HAP-1 (cell line): ENCODE measurements around the gene SEMA3G.

Experiments used
- DNase-seq, 2 experiments: peaks; one replicate each; pipeline ENCODE4 v3.0.0-alpha.2; 2016 to 2020; ENCODE audit warnings: low spot score in 2 of 2
- H3K27me3 ChIP-seq: fragments of 250-450 bp; sonication (Bioruptor Pico); 2 replicates; pipeline ENCODE4 v1.5.1; 2020; ENCODE audit warnings: low read depth, mild to moderate bottlenecking, moderate library complexity
- H3K36me3 ChIP-seq: fragments of 250-450 bp; sonication (Bioruptor Pico); replicated peaks from 2 replicates; pipeline ENCODE4 v1.5.1; 2020; ENCODE audit warnings: mild to moderate bottlenecking
- H3K4me1 ChIP-seq: fragments of 250-450 bp; sonication (Bioruptor Pico); 2 replicates; pipeline ENCODE4 v1.5.1; 2020; ENCODE audit warnings: mild to moderate bottlenecking
- H3K4me3 ChIP-seq: fragments of 250-450 bp; sonication (Bioruptor Pico); 2 replicates; pipeline ENCODE4 v1.5.1; 2020; ENCODE audit warnings: mild to moderate bottlenecking, moderate library complexity
- H3K9me3 ChIP-seq: fragments of 250-450 bp; sonication (Bioruptor Pico); 2 replicates; pipeline ENCODE4 v1.5.1; 2020; ENCODE audit warnings: mild to moderate bottlenecking, moderate library complexity
- in situ Hi-C: fragments of 300-500 bp; cut with MboI; formaldehyde crosslinking; loops from 3 replicates; pipeline ENCODE4 v1.14.3; 2020; ENCODE audit warnings: low sequenced_read_pairs, inconsistent platforms, mixed read lengths

SEMA3G gene

DNA sequence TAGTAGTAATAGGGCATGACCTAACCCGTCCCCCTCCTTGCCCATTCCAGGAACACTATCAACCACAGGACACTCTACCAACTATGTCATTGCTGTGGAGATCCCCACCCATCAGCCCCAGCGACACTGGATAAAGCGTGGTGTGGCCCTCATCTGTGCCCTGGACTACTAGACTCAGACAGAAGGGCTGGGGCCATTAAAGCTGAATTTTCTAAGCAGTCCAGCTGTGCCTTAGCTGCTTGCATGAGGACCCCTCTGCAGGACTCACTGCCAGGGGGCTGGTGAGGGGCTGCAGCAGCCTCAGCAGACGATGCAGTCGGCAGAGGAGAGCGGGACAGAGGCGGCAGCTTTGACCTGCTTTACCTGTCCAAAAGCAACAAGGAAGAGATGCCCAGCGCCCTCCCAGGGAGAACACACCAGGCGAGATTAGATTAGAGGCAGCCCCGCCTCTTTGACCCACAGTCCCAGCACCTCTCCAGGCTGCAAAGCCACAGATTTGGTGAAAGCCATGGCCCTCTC lies 44.6 kb downstream of the SEMA3G start:
- DNase-seq, result no peak
- Histone ChIP-seq H3K36me3 (peaks cover 45% of the 10 kb centered on the region), H3K27me3 (no peaks in the 10 kb centered on the region), H3K4me1 (no peaks in the 10 kb centered on the region), H3K4me3 (no peak overlapping the region), H3K9me3 (no peaks in the 10 kb centered on the region)
- in situ Hi-C loops, result no loop called here

DNA sequence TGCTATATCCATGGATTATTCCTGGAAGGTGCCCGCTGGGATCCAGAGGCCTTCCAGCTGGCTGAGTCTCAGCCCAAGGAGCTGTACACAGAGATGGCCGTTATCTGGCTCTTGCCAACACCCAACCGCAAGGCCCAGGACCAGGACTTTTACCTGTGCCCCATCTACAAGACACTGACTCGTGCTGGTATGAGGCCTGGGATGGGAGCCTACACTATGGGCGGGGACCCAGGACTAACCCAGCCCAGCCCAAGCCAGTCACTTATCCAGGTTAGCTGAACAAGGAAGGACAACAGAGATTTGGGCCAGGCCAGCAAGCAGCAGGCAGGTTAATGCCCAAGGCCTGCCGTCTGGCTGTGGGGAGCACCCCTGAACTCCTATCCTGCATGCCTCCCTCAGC lies 45.3 kb downstream of the SEMA3G start:
- H3K36me3 ChIP-seq, result peaks cover 39% of the 10 kb centered on the region
- DNase-seq, result no peak
- H3K9me3 ChIP-seq, result no peaks in the 10 kb centered on the region
- no peak overlapping the region for H3K4me3 ChIP-seq
- no peaks in the 10 kb centered on the region for H3K4me1 ChIP-seq
- no peaks in the 10 kb centered on the region for H3K27me3 ChIP-seq
- in situ Hi-C loops, result no loop called here

DNA sequence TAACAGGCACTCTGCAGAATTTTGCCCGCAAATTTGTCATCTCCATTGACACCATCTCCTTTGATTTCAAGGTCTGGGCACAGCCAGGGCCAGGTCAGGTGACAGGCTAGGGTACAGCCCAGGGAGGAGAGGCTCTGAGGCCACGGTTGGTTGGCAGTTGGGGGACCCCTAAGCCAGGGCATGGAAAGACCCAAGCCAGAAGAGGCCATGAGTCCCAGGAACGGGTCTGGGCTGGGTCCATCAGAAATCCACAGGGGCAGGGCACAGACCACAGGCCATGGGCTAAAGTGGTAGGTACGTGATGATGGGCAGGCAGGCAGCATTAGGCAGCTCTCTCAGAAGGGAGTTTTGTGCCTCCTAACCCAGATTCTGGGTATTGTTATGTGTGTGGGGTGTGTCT lies 45.8 kb downstream of the SEMA3G start:
- in situ Hi-C loops, result no loop called here
- DNase-seq, result no peak
- H3K4me3 ChIP-seq, result no peak overlapping the region
- H3K27me3 ChIP-seq, result no peaks in the 10 kb centered on the region
- no peaks in the 10 kb centered on the region for H3K9me3 ChIP-seq
- H3K4me1 ChIP-seq, result no peaks in the 10 kb centered on the region
- peaks cover 34% of the 10 kb centered on the region for H3K36me3 ChIP-seq

DNA sequence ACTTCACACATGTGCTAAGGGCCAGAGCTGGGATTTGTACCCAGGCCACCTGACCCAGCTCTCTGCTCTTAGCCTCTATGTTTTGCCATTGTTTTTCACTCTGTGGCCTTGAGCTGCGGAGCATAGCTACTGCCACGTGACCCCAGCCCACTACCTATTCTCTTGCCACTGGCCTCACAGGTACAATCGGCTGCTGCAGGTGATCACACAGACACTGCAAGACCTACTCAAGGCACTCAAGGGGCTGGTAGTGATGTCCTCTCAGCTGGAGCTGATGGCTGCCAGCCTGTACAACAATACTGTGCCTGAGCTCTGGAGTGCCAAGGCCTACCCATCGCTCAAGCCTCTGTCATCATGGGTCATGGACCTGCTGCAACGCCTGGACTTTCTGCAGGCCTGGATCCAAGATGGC lies 46.2 kb downstream of the SEMA3G start:
- Histone ChIP-seq H3K36me3 (peaks cover 30% of the 10 kb centered on the region), H3K4me3 (no peak overlapping the region), H3K27me3 (no peaks in the 10 kb centered on the region), H3K9me3 (no peaks in the 10 kb centered on the region), H3K4me1 (no peaks in the 10 kb centered on the region)
- in situ Hi-C loops, result no loop called here
- DNase-seq, result no peak

DNA sequence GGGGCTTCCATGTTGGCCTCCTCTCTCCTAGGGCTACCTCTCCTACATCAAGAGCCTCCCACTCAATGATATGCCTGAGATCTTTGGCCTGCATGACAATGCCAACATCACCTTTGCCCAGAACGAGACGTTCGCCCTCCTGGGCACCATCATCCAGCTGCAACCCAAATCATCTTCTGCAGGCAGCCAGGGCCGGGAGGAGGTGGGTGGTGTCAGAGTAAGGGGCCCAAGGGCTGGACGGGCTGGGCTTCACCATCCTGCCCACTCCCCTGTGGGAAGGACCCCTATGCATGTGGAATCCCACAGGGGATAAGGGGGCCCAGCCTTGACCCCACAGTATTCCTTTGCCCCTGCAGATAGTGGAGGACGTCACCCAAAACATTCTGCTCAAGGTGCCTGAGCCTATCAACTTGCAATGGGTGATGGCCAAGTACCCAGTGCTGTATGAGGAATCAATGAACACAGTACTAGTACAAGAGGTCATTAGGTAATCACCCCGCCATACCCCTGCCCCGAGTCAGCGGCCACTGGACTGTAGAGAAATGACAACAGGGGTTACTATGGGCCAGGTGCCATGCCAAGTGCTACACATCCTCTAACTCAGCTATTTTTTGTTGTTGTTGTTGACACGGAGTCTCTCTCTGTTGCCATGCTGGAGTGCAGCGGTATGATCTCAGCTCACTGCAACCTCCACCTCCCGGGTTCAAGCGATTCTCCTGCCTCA lies 47.1 kb downstream of the SEMA3G start:
- Histone ChIP-seq H3K27me3 (no peaks in the 10 kb centered on the region), H3K4me3 (no peak overlapping the region), H3K9me3 (no peaks in the 10 kb centered on the region), H3K36me3 (peaks cover 21% of the 10 kb centered on the region), H3K4me1 (no peaks in the 10 kb centered on the region)
- no peak for DNase-seq
- in situ Hi-C loops, result no loop called here

DNA sequence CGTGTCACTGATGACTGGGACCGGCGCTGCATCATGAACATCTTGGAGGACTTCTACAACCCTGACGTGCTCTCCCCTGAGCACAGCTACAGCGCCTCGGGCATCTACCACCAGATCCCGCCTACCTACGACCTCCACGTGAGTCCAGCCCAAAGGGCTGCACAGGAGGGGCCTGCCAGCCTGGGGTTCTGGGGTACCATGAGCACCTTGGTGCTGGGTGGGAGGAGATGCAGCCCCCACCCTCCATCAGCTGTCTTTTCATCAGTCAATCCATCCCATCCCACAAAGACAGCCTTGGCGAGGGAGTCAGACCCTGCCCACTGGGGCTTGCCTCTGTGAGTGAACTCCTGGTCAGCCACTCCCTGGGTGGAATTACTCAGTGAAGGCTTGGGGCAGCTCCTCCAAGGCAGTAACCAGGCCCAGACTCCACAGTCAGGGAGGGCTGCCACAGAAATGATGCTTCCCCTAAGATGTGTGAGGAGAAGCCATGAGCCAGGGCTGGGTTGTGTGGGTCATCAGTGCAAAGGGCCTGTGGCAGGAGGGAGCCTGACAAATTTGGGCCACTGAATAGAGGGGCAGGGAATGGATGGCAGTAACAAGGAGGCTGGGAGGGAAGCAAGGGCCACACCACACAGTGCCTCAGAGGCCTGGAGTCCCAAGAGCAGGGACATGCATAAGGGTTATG lies 47.9 kb downstream of the SEMA3G start:
- in situ Hi-C loops, result no loop called here
- Histone ChIP-seq H3K27me3 (no peaks in the 10 kb centered on the region), H3K4me3 (no peak overlapping the region), H3K4me1 (no peaks in the 10 kb centered on the region), H3K9me3 (no peaks in the 10 kb centered on the region), H3K36me3 (peaks cover 14% of the 10 kb centered on the region)
- no peak for DNase-seq

DNA sequence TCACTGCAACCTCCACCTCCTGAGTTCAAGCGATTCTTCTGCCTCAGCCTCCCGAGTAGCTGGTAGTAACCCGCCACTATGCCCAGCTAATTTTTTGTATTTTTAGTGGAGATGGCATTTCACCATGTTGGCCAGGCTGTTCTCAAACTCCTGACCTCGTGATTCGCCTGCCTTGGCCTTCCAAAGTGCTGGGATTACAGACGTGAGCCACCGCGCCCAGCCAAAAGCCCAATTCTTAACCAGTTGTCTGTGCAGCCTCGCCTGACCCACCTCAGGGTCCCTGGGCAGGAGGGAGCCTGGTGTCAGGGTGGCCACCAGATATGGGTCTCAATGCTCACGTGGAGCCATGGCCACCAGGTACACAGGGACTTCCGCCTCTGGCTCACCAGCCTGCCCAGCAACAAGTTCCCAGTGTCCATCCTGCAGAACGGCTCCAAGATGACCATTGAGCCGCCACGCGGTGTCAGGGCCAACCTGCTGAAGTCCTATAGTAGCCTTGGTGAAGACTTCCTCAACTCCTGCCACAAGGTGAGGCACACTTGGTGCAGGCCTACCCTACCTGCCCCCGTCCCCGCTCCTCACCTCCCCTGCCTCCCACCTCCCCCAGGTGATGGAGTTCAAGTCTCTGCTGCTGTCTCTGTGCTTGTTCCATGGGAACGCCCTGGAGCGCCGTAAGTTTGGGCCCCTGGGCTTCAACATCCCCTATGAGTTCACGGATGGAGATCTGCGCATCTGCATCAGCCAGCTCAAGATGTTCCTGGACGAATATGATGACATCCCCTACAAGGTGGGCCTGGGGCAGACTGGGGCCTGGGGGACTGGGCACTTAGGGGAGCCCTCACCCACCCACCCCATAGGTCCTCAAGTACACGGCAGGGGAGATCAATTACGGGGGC lies 48.6 kb downstream of the SEMA3G start:
- H3K36me3 ChIP-seq, result peaks cover 6% of the 10 kb centered on the region
- H3K4me1 ChIP-seq, result no peaks in the 10 kb centered on the region
- no peak for DNase-seq
- in situ Hi-C loops, result no loop called here
- no peaks in the 10 kb centered on the region for H3K27me3 ChIP-seq
- H3K9me3 ChIP-seq, result no peaks in the 10 kb centered on the region
- no peak overlapping the region for H3K4me3 ChIP-seq

DNA sequence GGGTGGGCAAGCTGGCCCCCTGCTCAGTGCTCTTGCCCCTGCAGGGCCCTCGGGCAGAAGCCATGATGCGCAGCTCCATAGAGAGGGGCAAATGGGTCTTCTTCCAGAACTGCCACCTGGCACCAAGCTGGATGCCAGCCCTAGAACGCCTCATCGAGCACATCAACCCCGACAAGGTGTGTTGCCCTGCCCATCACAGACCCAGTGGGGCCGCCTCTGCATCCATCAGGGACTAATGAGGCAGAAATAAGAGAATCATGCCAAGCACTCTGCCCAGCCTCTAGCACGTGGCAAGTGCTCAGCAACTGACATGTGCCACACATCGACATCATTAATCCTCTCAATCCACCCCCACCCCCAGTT lies 49.4 kb downstream of the SEMA3G start:
- H3K9me3 ChIP-seq, result no peaks in the 10 kb centered on the region
- H3K4me1 ChIP-seq, result no peaks in the 10 kb centered on the region
- H3K36me3 ChIP-seq, result no peaks in the 10 kb centered on the region; the same call in 1 of the 2 replicates
- DNase-seq, result no peak
- H3K4me3 ChIP-seq, result no peak overlapping the region
- in situ Hi-C loops, result no loop called here
- H3K27me3 ChIP-seq, result no peaks in the 10 kb centered on the region

DNA sequence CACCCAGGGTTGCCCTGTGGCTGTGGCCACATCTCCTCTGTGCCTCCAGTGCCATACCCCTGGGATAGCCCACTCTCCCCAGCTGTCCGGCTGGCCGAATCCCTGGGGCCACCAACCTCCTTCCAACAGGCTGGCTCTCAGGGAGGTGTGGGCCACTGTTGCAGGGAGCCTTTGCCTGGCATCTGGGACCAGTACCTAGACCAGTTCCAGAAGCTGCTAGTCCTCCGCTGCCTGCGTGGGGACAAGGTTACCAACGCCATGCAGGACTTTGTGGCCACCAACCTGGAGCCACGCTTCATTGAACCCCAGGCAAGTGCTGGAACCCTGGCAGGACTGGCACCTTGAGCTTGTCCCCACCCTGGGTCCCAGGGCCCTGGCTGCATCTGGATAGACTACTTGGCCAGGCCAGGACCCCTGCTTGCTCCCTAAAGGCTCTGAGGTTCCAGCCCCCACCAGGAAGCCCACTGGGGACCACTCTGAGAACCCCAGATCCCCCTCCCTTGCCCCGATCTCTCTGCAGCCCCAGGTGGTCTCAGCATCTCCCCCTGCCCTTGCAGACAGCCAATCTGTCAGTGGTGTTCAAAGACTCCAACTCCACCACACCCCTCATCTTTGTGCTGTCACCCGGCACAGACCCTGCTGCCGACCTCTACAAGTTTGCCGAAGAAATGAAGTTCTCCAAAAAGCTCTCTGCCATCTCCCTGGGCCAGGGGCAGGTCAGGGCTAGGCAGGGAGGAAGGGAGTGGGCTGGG lies 50.0 kb downstream of the SEMA3G start:
- H3K4me3 ChIP-seq, result no peak overlapping the region
- no peaks in the 10 kb centered on the region; the same call in 1 of the 2 replicates for H3K36me3 ChIP-seq
- in situ Hi-C loops, result no loop called here
- no peak for DNase-seq
- no peaks in the 10 kb centered on the region for H3K4me1 ChIP-seq
- H3K9me3 ChIP-seq, result no peaks in the 10 kb centered on the region
- no peaks in the 10 kb centered on the region for H3K27me3 ChIP-seq

DNA sequence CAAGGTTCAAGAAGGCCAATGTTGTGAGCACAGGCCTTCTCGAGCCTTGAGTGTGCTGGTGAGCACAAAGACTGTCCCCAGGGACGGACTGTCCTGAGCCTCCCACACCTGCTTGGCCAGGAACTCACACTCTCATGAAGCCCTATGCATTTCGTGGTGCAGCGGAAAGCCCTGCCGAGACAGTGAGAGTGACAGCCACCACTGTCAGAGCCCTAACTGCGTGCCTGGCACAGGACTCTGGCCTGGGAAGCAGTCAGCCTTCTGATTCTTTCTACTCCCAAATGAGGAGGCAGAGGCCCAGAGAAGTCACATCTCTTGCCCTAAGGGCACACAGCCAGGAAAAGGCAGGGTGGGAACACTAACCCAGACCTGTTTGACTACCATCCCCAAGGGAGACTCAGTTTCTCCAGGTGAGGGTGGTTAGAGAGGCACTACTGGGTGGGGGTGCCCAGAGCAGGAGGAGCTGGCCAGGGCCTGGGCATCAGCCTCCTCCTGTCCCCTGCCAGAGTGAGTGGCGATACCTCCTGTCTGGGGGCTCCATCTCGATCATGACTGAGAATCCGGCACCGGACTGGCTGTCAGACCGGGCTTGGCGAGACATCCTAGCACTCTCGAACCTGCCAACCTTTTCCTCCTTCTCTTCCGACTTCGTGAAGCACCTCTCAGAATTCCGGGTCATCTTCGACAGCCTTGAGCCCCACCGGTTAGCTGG lies 50.8 kb downstream of the SEMA3G start:
- no peak for DNase-seq
- no peaks in the 10 kb centered on the region for H3K9me3 ChIP-seq
- no peaks in the 10 kb centered on the region for H3K4me1 ChIP-seq
- H3K36me3 ChIP-seq, result no peaks in the 10 kb centered on the region
- no peak overlapping the region for H3K4me3 ChIP-seq
- no peaks in the 10 kb centered on the region for H3K27me3 ChIP-seq
- in situ Hi-C loops, result no loop called here

DNA sequence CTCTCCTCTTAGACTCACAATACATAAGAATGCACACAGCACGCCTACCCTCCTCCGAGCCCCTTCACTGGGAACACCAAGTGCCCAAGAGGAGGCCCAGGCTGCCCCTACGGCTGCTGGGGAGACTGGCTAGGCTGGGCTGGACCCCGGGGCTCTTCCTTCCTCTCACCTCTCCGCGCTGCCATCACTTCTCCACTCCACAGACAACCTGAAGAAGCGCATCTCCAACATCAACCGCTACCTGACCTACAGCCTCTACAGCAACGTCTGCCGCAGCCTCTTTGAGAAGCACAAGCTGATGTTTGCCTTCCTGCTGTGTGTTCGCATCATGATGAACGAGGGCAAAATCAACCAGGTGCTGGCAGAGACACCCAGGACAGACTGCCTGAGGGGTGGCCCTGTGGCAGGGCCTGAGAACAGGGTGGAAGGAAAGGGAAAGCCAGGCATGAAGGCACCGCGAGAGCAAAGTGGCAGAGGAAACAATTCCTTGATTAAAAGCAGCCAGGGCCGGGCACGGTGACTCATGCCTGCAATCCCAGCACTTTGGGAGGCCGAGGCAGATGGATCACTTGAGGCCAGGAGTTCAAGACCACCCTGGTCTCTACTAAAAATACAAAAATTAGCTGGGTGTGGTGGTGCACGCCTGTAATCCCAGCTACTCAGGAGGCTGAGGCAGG lies 51.6 kb downstream of the SEMA3G start:
- Histone ChIP-seq H3K4me1 (no peaks in the 10 kb centered on the region), H3K27me3 (no peaks in the 10 kb centered on the region), H3K9me3 (no peaks in the 10 kb centered on the region), H3K36me3 (no peaks in the 10 kb centered on the region), H3K4me3 (no peak overlapping the region)
- no peak for DNase-seq
- in situ Hi-C loops, result no loop called here

DNA sequence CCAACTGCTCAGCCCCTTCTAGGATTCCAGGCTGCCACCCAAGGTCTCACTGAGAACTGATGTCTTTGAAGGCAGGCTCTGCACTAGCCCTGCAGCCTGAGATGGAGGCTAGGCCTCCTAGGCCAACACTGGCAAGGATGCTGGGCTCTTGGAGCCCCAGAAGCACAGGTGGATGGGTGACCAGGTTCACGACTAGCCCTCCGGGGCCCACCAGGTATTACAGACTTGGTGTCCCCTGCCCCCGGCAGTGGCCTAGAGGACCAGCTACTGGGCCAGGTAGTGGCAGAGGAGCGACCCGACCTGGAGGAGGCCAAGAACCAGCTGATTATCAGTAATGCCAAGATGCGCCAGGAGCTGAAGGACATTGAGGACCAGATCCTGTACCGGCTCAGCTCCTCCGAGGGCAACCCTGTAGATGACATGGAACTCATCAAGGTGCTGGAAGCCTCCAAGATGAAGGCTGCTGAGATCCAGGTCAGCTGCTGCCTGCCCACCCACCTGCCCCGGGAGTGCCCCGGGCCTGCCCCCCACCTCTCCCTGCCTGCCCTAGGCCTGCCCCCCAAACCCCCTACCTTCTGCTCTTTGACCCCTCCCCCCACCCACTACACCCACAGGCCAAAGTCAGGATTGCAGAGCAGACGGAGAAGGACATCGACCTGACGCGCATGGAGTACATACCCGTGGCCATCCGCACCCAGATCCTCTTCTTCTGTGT lies 52.5 kb downstream of the SEMA3G start:
- DNase-seq, result no peak
- no peaks in the 10 kb centered on the region for H3K4me1 ChIP-seq
- in situ Hi-C loops, result no loop called here
- no peaks in the 10 kb centered on the region for H3K9me3 ChIP-seq
- H3K27me3 ChIP-seq, result no peaks in the 10 kb centered on the region
- H3K36me3 ChIP-seq, result no peaks in the 10 kb centered on the region
- H3K4me3 ChIP-seq, result no peak overlapping the region
